Immature natural killer cell (primary cell): ENCODE results near the gene KNOP1. TPM values are rescaled to one million over a fixed set of nuclear protein-coding genes. Genes with fewer than 3 reads are reported as not detected.
A peak's percentile ranks its signal among the peaks of the same experiment; 100 is the strongest.
"Not testable (repeated sequence)": the region's sequence is repeated elsewhere in the genome, so short reads cannot be mapped to it uniquely, and the experiment has no call there.

Experiments
- DNase-seq, 3 donors: peaks; one replicate each; pipeline ENCODE4 v3.0.0; 2022; ENCODE audit warnings: mixed read lengths in 1 of 3
- H3K27ac Mint-ChIP-seq, 6 donors: one replicate each; pipeline ENCODE4 v1.8.0; 2020; ENCODE audit warnings: mixed read lengths in 6 of 6, mild to moderate bottlenecking in 5 of 6, inconsistent platforms in 4 of 6, moderate library complexity in 3 of 6
- H3K27me3 Mint-ChIP-seq, 3 donors: one replicate each; pipeline ENCODE4 v1.8.0; 2020 to 2021; ENCODE audit warnings: low read depth in 3 of 3, mild to moderate bottlenecking in 3 of 3, mixed read lengths in 3 of 3, moderate library complexity in 3 of 3, inconsistent platforms in 1 of 3
- H3K36me3 Mint-ChIP-seq, 3 donors: one replicate each; pipeline ENCODE4 v1.8.0; 2020; ENCODE audit warnings: mixed read lengths in 3 of 3, inconsistent platforms in 2 of 3, mild to moderate bottlenecking in 2 of 3
- H3K4me1 Mint-ChIP-seq, 2 donors: one replicate each; pipeline ENCODE4 v1.8.0; 2020; ENCODE audit warnings: inconsistent platforms in 2 of 2, mild to moderate bottlenecking in 2 of 2, mixed read lengths in 2 of 2, moderate library complexity in 1 of 2
- H3K4me3 Mint-ChIP-seq, 5 donors: one replicate each; pipeline ENCODE4 v1.8.0; 2020; ENCODE audit warnings: mild to moderate bottlenecking in 5 of 5, mixed read lengths in 5 of 5, inconsistent platforms in 3 of 5, moderate library complexity in 3 of 5
- H3K9me3 Mint-ChIP-seq, 6 donors: one replicate each; pipeline ENCODE4 v1.8.0; 2020; ENCODE audit warnings: mild to moderate bottlenecking in 6 of 6, mixed read lengths in 6 of 6, inconsistent platforms in 4 of 6, moderate library complexity in 3 of 6
- polyA plus RNA-seq, 3 donors: library from polyadenylated mRNA; unstranded; fragments of 300-500 nt; fragmentation: Illumina TruSeq; gene quantifications; one replicate each; pipeline ENCODE4 v1.2.3, GENCODE V29; 2021

The KNOP1 gene
- polyA plus RNA-seq, 3 donors from 2014 or later: 2.8 to 9.3 (median 3.6) TPM

GRCh38 chr16:19679281-19679680 is 38.7 kb downstream of the KNOP1 start:
- H3K27me3 Mint-ChIP-seq, H3K4me3 Mint-ChIP-seq, H3K4me1 Mint-ChIP-seq, H3K9me3 Mint-ChIP-seq, DNase-seq, H3K27ac Mint-ChIP-seq: not testable (repeated sequence)
- peaks cover 45 to 56% (median 51%) of the 10 kb centered on the region in 3 donors for H3K36me3 Mint-ChIP-seq

GRCh38 chr16:19678804-19679203 is 39.2 kb downstream of the KNOP1 start:
- H3K36me3 Mint-ChIP-seq: peaks cover 44 to 56% (median 49%) of the 10 kb centered on the region in 3 donors
- peaks cover 0 to 2% (median 0%) of the 10 kb centered on the region in 6 donors for H3K9me3 Mint-ChIP-seq
- no peaks in the 10 kb centered on the region for H3K4me1 Mint-ChIP-seq
- no peak overlapping the region for H3K4me3 Mint-ChIP-seq
- peak overlapping the region in 1 of 6 donors; percentile 41 for H3K27ac Mint-ChIP-seq
- H3K27me3 Mint-ChIP-seq: peaks cover 2% of the 10 kb centered on the region in 3 donors
- DNase-seq: no peak

- Mint-ChIP-seq H3K27ac (no peak overlapping the region), H3K4me3 (no peak overlapping the region), H3K36me3 (peaks cover 32 to 49% (median 39%) of the 10 kb centered on the region in 3 donors), H3K4me1 (no peaks in the 10 kb centered on the region), H3K27me3 (peaks cover 2% of the 10 kb centered on the region in 3 donors), H3K9me3 (peaks cover 0 to 2% (median 0%) of the 10 kb centered on the region in 6 donors)
- DNase-seq: no peak
Observed at GRCh38 chr16:19677402-19677801, 40.6 kb downstream of the KNOP1 start.

GRCh38 chr16:19674485-19674884 is 43.5 kb downstream of the KNOP1 start:
- Mint-ChIP-seq H3K36me3 (peaks cover 27 to 41% (median 32%) of the 10 kb centered on the region in 3 donors), H3K27me3 (peaks cover 0 to 2% (median 0%) of the 10 kb centered on the region in 3 donors), H3K27ac (no peak overlapping the region), H3K4me1 (no peaks in the 10 kb centered on the region), H3K9me3 (no peaks in the 10 kb centered on the region), H3K4me3 (no peak overlapping the region)
- DNase-seq: no peak

- Mint-ChIP-seq H3K27ac (no peak overlapping the region), H3K36me3 (peaks cover 27 to 50% (median 37%) of the 10 kb centered on the region in 3 donors), H3K4me3 (no peak overlapping the region), H3K27me3 (peaks cover 0 to under 1% (median 0%) of the 10 kb centered on the region in 3 donors), H3K4me1 (no peaks in the 10 kb centered on the region), H3K9me3 (no peaks in the 10 kb centered on the region)
- no peak for DNase-seq
Observed at GRCh38 chr16:19672378-19672777, 45.6 kb downstream of the KNOP1 start.

- Mint-ChIP-seq H3K27me3 (peaks cover 0 to 2% (median 0%) of the 10 kb centered on the region in 3 donors), H3K27ac (no peak overlapping the region), H3K9me3 (peaks cover 0 to 7% (median 2%) of the 10 kb centered on the region in 6 donors), H3K4me3 (no peak overlapping the region), H3K36me3 (peaks cover 18 to 48% (median 41%) of the 10 kb centered on the region in 3 donors), H3K4me1 (no peaks in the 10 kb centered on the region)
- DNase-seq: no peak
Observed at GRCh38 chr16:19666477-19666876, 51.5 kb downstream of the KNOP1 start.

- H3K4me1 Mint-ChIP-seq, H3K9me3 Mint-ChIP-seq, DNase-seq, H3K27me3 Mint-ChIP-seq, H3K4me3 Mint-ChIP-seq, H3K27ac Mint-ChIP-seq: not testable (repeated sequence)
- H3K36me3 Mint-ChIP-seq: peaks cover 22 to 51% (median 39%) of the 10 kb centered on the region in 3 donors
Observed at GRCh38 chr16:19665313-19665712, 52.7 kb downstream of the KNOP1 start.

GRCh38 chr16:19664166-19664565 is 53.9 kb downstream of the KNOP1 start:
- DNase-seq: no peak
- Mint-ChIP-seq H3K9me3 (peaks cover 0 to 7% (median 2%) of the 10 kb centered on the region in 6 donors), H3K4me3 (no peak overlapping the region), H3K36me3 (peaks cover 22 to 46% (median 34%) of the 10 kb centered on the region in 3 donors), H3K27ac (peak overlapping the region in 1 of 6 donors; percentile 58), H3K27me3 (peaks cover 0 to 2% (median 0%) of the 10 kb centered on the region in 3 donors), H3K4me1 (no peaks in the 10 kb centered on the region)

GRCh38 chr16:19662351-19662750 is 55.7 kb downstream of the KNOP1 start:
- Mint-ChIP-seq H3K4me1 (no peaks in the 10 kb centered on the region), H3K9me3 (peaks cover 0 to 7% (median 2%) of the 10 kb centered on the region in 6 donors), H3K27me3 (peaks cover 0 to 2% (median 2%) of the 10 kb centered on the region in 3 donors), H3K36me3 (peaks cover 33 to 49% (median 34%) of the 10 kb centered on the region in 3 donors), H3K4me3 (no peak overlapping the region), H3K27ac (no peak overlapping the region)
- no peak for DNase-seq

GRCh38 chr16:19660432-19660831 is 57.6 kb downstream of the KNOP1 start:
- Mint-ChIP-seq H3K9me3 (peaks cover 0 to 4% (median under 1%) of the 10 kb centered on the region in 6 donors), H3K4me1 (no peaks in the 10 kb centered on the region), H3K27me3 (peaks cover 0 to 2% (median 0%) of the 10 kb centered on the region in 3 donors), H3K4me3 (no peak overlapping the region), H3K27ac (no peak overlapping the region), H3K36me3 (peaks cover 38 to 62% (median 41%) of the 10 kb centered on the region in 3 donors)
- no peak for DNase-seq

- Mint-ChIP-seq H3K4me1 (no peaks in the 10 kb centered on the region), H3K4me3 (no peak overlapping the region), H3K9me3 (peaks cover 0 to 2% (median 0%) of the 10 kb centered on the region in 6 donors), H3K27ac (peak overlapping the region in 1 of 6 donors; percentile 18), H3K36me3 (peaks cover 34 to 63% (median 37%) of the 10 kb centered on the region in 3 donors), H3K27me3 (peaks cover 0 to 2% (median 0%) of the 10 kb centered on the region in 3 donors)
- no peak for DNase-seq
Observed at GRCh38 chr16:19659554-19659953, 58.5 kb downstream of the KNOP1 start.

GRCh38 chr16:19657831-19658230 is 60.2 kb downstream of the KNOP1 start:
- no peak for DNase-seq
- Mint-ChIP-seq H3K4me1 (no peaks in the 10 kb centered on the region), H3K27me3 (peaks cover 0 to 2% (median under 1%) of the 10 kb centered on the region in 3 donors), H3K27ac (no peak overlapping the region), H3K36me3 (peaks cover 34 to 73% (median 46%) of the 10 kb centered on the region in 3 donors), H3K4me3 (no peak overlapping the region), H3K9me3 (no peaks in the 10 kb centered on the region)

- no peak overlapping the region for H3K4me3 Mint-ChIP-seq
- H3K36me3 Mint-ChIP-seq: peaks cover 35 to 75% (median 46%) of the 10 kb centered on the region in 3 donors
- H3K4me1 Mint-ChIP-seq: no peaks in the 10 kb centered on the region
- no peak for DNase-seq
- no peak overlapping the region for H3K27ac Mint-ChIP-seq
- H3K27me3 Mint-ChIP-seq: peaks cover 0 to 2% (median 1%) of the 10 kb centered on the region in 3 donors
- no peaks in the 10 kb centered on the region for H3K9me3 Mint-ChIP-seq
Observed at GRCh38 chr16:19655242-19655777, 62.7 kb downstream of the KNOP1 start.

GRCh38 chr16:19654147-19654546 is 63.9 kb downstream of the KNOP1 start:
- Mint-ChIP-seq H3K27me3 (peaks cover 0 to 2% (median 1%) of the 10 kb centered on the region in 3 donors), H3K27ac (peak overlapping the region in 1 of 6 donors; percentile 57), H3K36me3 (peaks cover 36 to 78% (median 45%) of the 10 kb centered on the region in 3 donors), H3K9me3 (no peaks in the 10 kb centered on the region), H3K4me1 (no peaks in the 10 kb centered on the region), H3K4me3 (no peak overlapping the region)
- no peak for DNase-seq
